Activated CD4-positive, alpha-beta T cell treated with anti-CD3 and anti-CD28 coated beads for 36 hours (primary cell): Measurements from ENCODE around the gene C1QL2. TPM values are rescaled to one million over a fixed set of nuclear protein-coding genes. Genes with fewer than 3 reads are reported as not detected.

Source experiments
- ATAC-seq: fragments of 200-7000 bp; cut with Tn5 transposase; one replicate; pipeline ENCODE4 v1.10.0; 2021; ENCODE audit warnings: mild to moderate bottlenecking, moderate library complexity
- CTCF ChIA-PET: fragments of 350-600 bp; sonication (Branson Sonifier 250); formaldehyde crosslinking; loops from one replicate; lab custom pipeline; 2021; ENCODE audit warnings: antibody characterized with exemption; lab: Charles Lee
- POLR2A ChIA-PET: fragments of 350-600 bp; sonication (Branson Sonifier 250); formaldehyde crosslinking; loops from one replicate; lab custom pipeline; 2021; ENCODE audit warnings: antibody characterized with exemption, inconsistent platforms; lab: Charles Lee
- DNase-seq: peaks from one replicate; pipeline ENCODE4 v3.0.0-alpha.2; 2020
- H3K27ac Mint-ChIP-seq: one replicate; pipeline ENCODE4 v1.8.0; 2021; ENCODE audit warnings: mixed read lengths
- H3K27me3 Mint-ChIP-seq: one replicate; pipeline ENCODE4 v1.8.0; 2021; ENCODE audit warnings: mixed read lengths
- H3K36me3 Mint-ChIP-seq: one replicate; pipeline ENCODE4 v1.8.0; 2021; ENCODE audit warnings: low read depth, mixed read lengths
- H3K4me1 Mint-ChIP-seq: one replicate; pipeline ENCODE4 v1.8.0; 2021; ENCODE audit warnings: mixed read lengths
- H3K4me3 Mint-ChIP-seq: one replicate; pipeline ENCODE4 v1.8.0; 2021; ENCODE audit warnings: mild to moderate bottlenecking, moderate library complexity, mixed read lengths
- H3K9me3 Mint-ChIP-seq: one replicate; pipeline ENCODE4 v1.8.0; 2021; ENCODE audit warnings: low read depth, mixed read lengths
- intact Hi-C, 2 experiments: fragments of 100-400 bp; cut with DNase I in 1 of 2; cut with micrococcal nuclease in 1 of 2; formaldehyde crosslinking; loops; one replicate each; pipeline versions ENCODE4 v1.14.2 to v1.15.1; 2022 to 2024; cut with DNase I, micrococcal nuclease
- total RNA-seq, 2 experiments: library from RNA; stranded (reverse); gene quantifications; one replicate each; pipeline ENCODE4 v1.2.3, GENCODE V29; 2021

Gene C1QL2
- total RNA-seq, 2 experiments from 2014 or later: not detected

GRCh38 chr2:119157850-119158511 lies 570 bp downstream of the C1QL2 start:
- DNase-seq: no peak
- ChIA-PET POLR2A (no interaction called here), CTCF (no interaction called here)
- no peaks in the 10 kb centered on the region for H3K9me3 Mint-ChIP-seq
- H3K36me3 Mint-ChIP-seq: no peaks in the 10 kb centered on the region
- ATAC-seq: no peak
- intact Hi-C loops: loop anchor here in 1 of 2 experiments (5.0 kb wide), 1 partner anchor 306 kb away; no protein-coding TSS in a partner anchor
- no peaks in the 10 kb centered on the region for H3K4me1 Mint-ChIP-seq
- H3K27ac Mint-ChIP-seq: no peak overlapping the region
- no peak overlapping the region for H3K4me3 Mint-ChIP-seq
- H3K27me3 Mint-ChIP-seq: peaks cover 49% of the 10 kb centered on the region

- ChIA-PET CTCF (no interaction called here), POLR2A (no interaction called here)
- H3K36me3 Mint-ChIP-seq: no peaks in the 10 kb centered on the region
- H3K9me3 Mint-ChIP-seq: no peaks in the 10 kb centered on the region
- no peaks in the 10 kb centered on the region for H3K4me1 Mint-ChIP-seq
- DNase-seq (peak; percentile 15), ATAC-seq (no peak)
- peaks cover 50% of the 10 kb centered on the region for H3K27me3 Mint-ChIP-seq
- no peak overlapping the region for H3K27ac Mint-ChIP-seq
- H3K4me3 Mint-ChIP-seq: no peak overlapping the region
- intact Hi-C loops: loop anchor here in 1 of 2 experiments (5.0 kb wide), 1 partner anchor 305 kb away; no protein-coding TSS in a partner anchor
Measured at GRCh38 chr2:119156891-119157773, 1.4 kb downstream of the C1QL2 start.

DNA sequence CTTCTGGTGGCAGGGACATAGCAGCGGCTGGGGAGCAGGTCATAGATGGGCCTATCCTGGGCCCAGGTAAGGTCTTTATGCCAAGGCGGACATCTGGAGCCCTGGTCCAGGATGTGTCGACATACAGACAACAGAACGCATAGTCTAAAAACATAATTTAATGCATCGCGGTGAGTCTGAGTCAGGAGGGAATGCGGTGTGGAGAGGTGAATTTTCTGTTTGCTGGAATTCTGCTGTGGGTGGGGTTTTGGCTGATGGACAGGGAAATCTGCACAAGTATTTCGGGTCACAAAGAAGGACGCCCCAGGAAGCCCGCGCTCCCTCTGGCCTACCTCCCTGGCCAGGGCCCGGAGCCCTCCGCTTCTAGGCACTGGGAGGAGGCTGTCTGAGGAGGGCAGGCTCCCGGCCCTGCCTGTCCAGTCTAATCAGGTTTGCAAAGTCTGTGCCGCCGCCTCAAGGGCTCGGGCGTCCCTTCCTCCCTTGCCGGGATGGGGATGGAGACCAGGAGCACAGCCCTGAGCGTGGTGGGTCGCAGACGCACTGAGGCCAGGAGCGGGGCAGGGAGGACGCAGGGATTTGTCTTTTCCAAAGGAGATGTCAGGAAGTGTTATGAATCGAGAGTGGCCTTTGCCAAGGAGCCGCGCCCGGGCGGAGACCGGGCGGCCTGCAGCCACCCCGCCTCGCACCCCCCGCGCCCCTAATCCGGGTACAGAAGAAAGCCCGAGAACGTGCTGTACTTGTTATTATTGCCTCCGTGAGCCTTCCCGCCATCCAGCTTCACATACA lies 2.3 kb downstream of the C1QL2 start:
- no peak for ATAC-seq
- intact Hi-C loops: loop anchor here in 1 of 2 experiments (5.0 kb wide), 1 partner anchor 304 kb away; no protein-coding TSS in a partner anchor
- Mint-ChIP-seq H3K9me3 (no peaks in the 10 kb centered on the region), H3K4me3 (no peak overlapping the region), H3K27ac (no peak overlapping the region), H3K27me3 (peaks cover 49% of the 10 kb centered on the region), H3K4me1 (no peaks in the 10 kb centered on the region), H3K36me3 (no peaks in the 10 kb centered on the region)
- DNase-seq: no peak
- ChIA-PET POLR2A (no interaction called here), CTCF (no interaction called here)

DNA sequence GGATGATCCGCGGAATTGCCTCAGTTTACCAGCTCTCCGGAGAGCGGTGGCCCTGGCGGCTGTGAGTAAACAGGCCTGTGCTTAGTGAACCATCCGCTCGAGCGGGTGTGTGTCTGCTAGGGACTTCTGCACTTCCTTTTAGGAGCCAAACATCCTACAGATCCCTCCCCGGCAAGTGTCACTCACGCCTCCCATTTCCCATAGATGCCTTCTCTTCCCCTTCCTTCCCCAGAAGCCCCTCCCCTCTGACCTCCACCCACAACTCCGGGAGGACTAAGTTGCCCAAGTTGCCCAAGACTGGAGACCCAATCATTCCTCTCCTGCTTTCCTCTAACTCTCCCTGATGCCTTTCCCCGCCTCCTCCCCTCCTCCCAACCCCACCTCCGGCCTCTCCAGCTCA lies 2.9 kb downstream of the C1QL2 start:
- Mint-ChIP-seq H3K36me3 (no peaks in the 10 kb centered on the region), H3K4me1 (no peaks in the 10 kb centered on the region), H3K4me3 (no peak overlapping the region), H3K27ac (no peak overlapping the region), H3K27me3 (peaks cover 49% of the 10 kb centered on the region), H3K9me3 (no peaks in the 10 kb centered on the region)
- ChIA-PET CTCF (no interaction called here), POLR2A (no interaction called here)
- ATAC-seq (no peak), DNase-seq (no peak)
- intact Hi-C loops: loop anchor here in 1 of 2 experiments (5.0 kb wide), 1 partner anchor 303 kb away; no protein-coding TSS in a partner anchor

DNA sequence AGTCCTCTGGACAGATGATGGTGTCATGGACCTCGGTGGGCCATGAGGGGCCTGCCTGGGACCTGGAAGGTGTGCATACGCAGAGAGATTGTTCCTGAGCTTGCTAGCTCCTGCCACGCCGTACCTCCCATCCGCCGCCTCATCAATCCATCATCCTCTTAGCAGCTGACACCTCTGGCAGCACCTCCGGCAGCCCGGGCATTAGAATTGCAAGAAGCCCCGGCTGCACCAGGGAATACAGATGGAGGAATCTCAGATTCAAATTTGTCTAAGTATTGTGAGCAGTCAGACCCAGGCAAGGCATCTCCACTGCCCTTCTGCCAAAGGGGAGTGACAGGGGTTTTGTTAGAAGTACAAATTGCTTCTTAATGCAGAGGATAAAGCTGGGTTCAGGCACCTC lies 4.5 kb downstream of the C1QL2 start:
- intact Hi-C loops: no loop called here
- Mint-ChIP-seq H3K9me3 (no peaks in the 10 kb centered on the region), H3K27ac (no peak overlapping the region), H3K4me1 (no peaks in the 10 kb centered on the region), H3K36me3 (no peaks in the 10 kb centered on the region), H3K27me3 (peaks cover 53% of the 10 kb centered on the region), H3K4me3 (no peak overlapping the region)
- ChIA-PET POLR2A (no interaction called here), CTCF (interaction anchor here (0.7 kb wide), 1 partner anchor 68 kb away, joined by 4 read pairs; no protein-coding TSS in a partner anchor)
- no peak for ATAC-seq
- DNase-seq: no peak

DNA sequence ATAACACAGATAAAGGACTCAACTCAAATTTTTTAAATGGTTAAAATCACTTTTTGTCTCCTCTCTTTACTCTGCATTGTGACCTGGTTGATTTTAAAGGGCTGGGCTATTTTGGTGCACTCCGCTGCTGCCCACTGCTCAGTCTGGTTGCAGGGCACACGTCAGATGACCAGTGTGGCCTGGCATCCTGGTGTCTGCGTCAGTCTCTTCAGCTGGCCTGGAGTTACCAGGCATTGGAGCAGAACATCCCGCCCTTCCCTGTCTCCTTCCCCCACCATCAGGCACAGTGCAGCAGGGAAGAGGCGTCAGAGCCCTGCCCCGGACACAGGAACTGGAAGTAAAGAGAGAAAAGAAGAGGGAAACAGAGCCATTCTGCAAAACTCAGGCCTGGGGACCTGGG lies 8.9 kb downstream of the C1QL2 start:
- Mint-ChIP-seq H3K9me3 (no peaks in the 10 kb centered on the region), H3K27me3 (peaks cover 27% of the 10 kb centered on the region), H3K36me3 (no peaks in the 10 kb centered on the region), H3K4me3 (no peak overlapping the region), H3K27ac (no peak overlapping the region), H3K4me1 (no peaks in the 10 kb centered on the region)
- DNase-seq: no peak
- POLR2A ChIA-PET: no interaction called here
- CTCF ChIA-PET: no interaction called here
- ATAC-seq: no peak
- intact Hi-C loops: no loop called here

- H3K27ac Mint-ChIP-seq: no peak overlapping the region
- ATAC-seq: no peak
- no peaks in the 10 kb centered on the region for H3K36me3 Mint-ChIP-seq
Measured at GRCh38 chr2:119147776-119148715, 10.5 kb downstream of the C1QL2 start.

DNA sequence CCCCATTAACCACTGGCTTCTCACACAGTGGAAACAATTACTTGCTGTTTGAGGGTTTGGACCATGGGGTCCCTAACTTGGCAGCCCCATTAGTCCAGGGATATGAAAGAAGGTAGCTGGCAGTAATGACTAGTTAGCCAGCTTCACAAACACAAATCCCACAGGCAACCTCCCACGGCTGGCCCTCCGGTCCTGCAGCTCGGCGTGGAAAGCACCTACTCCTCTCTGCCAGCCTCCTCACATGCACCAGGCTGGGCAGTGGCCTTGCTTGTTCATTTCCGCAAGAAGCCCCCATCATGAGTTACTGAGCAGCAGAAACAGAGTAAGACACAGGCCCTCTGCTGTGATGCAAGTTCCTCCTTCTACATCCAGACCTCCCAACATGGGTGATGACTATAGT lies 13.7 kb downstream of the C1QL2 start:
- H3K27me3 Mint-ChIP-seq: peaks cover 7% of the 10 kb centered on the region
- H3K4me1 Mint-ChIP-seq: no peaks in the 10 kb centered on the region
- POLR2A ChIA-PET: no interaction called here
- CTCF ChIA-PET: no interaction called here
- H3K9me3 Mint-ChIP-seq: no peaks in the 10 kb centered on the region
- H3K4me3 Mint-ChIP-seq: no peak overlapping the region
- intact Hi-C loops: no loop called here
- H3K36me3 Mint-ChIP-seq: no peaks in the 10 kb centered on the region
- no peak for DNase-seq
- no peak for ATAC-seq
- no peak overlapping the region for H3K27ac Mint-ChIP-seq

More at GRCh38 chr2:119147776-119148715, 10.5 kb downstream of the C1QL2 start:
- Mint-ChIP-seq H3K9me3 (no peaks in the 10 kb centered on the region), H3K4me1 (no peaks in the 10 kb centered on the region), H3K4me3 (no peak overlapping the region), H3K27me3 (peaks cover 20% of the 10 kb centered on the region)
- DNase-seq: no peak
- CTCF ChIA-PET: interaction anchor here (0.6 kb wide), 1 partner anchor 270 kb away, joined by 5 read pairs; no protein-coding TSS in a partner anchor
- intact Hi-C loops: no loop called here
- POLR2A ChIA-PET: no interaction called here

DNA sequence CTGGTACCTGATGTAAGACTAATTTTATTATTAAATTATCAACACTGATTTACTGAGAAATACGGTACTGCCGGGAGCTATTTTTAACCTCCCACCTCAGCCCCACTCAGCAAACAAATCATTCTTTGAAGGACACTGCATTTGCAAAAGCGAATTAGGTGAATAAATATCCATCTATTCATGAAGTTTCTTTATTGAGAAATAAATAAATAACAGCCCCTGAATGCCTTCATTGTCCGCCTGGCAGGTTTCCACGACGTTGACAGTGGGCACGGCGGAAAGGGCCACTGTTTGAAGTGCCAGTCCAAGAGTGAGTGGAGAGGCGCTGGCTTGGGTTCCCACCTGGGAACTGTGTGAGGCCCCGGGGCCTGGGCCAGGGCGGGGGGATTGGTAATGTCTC lies 15.7 kb downstream of the C1QL2 start:
- Mint-ChIP-seq H3K36me3 (no peaks in the 10 kb centered on the region), H3K4me3 (no peak overlapping the region), H3K9me3 (no peaks in the 10 kb centered on the region), H3K27ac (no peak overlapping the region), H3K4me1 (no peaks in the 10 kb centered on the region), H3K27me3 (peaks cover 9% of the 10 kb centered on the region)
- ATAC-seq (no peak), DNase-seq (no peak)
- ChIA-PET POLR2A (no interaction called here), CTCF (no interaction called here)
- intact Hi-C loops: no loop called here

GRCh38 chr2:119137502-119137901 lies 21.0 kb downstream of the C1QL2 start:
- Mint-ChIP-seq H3K27me3 (peaks cover 10% of the 10 kb centered on the region), H3K9me3 (no peaks in the 10 kb centered on the region), H3K27ac (no peak overlapping the region), H3K4me3 (no peak overlapping the region), H3K4me1 (no peaks in the 10 kb centered on the region), H3K36me3 (no peaks in the 10 kb centered on the region)
- DNase-seq: peak; percentile 26
- intact Hi-C loops: no loop called here
- ATAC-seq: no peak
- POLR2A ChIA-PET: no interaction called here
- CTCF ChIA-PET: no interaction called here
